HG03354 (cell line): ENCODE data around the gene AP1G1.
"Not testable (repeated sequence)": the region's sequence is repeated elsewhere in the genome, so short reads cannot be mapped to it uniquely, and the experiment has no call there.

Experiments used
- ATAC-seq: cut with Tn5 transposase; IDR thresholded peaks from one replicate; pipeline ENCODE4 v1.9.1; 2021; ENCODE audit warnings: mild to moderate bottlenecking; ENCODE audit not compliant: unreplicated experiment, poor library complexity, severe bottlenecking

The AP1G1 gene

GRCh38 chr16:71712501-71712900, 96.1 kb downstream of the AP1G1 start:
- no peak for ATAC-seq

- ATAC-seq, result no peak
These were observed 96.8 kb downstream of the AP1G1 start for GRCh38 chr16:71711789-71712188.

- ATAC-seq, result no peak
These were observed 99.3 kb downstream of the AP1G1 start for GRCh38 chr16:71709229-71709781.

GRCh38 chr16:71708696-71709095, 99.9 kb downstream of the AP1G1 start:
- ATAC-seq, result no peak

GRCh38 chr16:71707199-71707598, 101.4 kb downstream of the AP1G1 start:
- no peak for ATAC-seq

GRCh38 chr16:71706046-71706445, 102.6 kb downstream of the AP1G1 start:
- ATAC-seq, result no peak

- ATAC-seq, result no peak
These were observed 105.3 kb downstream of the AP1G1 start for GRCh38 chr16:71703333-71703732.

GRCh38 chr16:71700831-71701230, 107.8 kb downstream of the AP1G1 start:
- ATAC-seq, result no peak

GRCh38 chr16:71698491-71698890, 110.1 kb downstream of the AP1G1 start:
- no peak for ATAC-seq

- ATAC-seq, result no peak
These were observed 115.5 kb downstream of the AP1G1 start for GRCh38 chr16:71693164-71693563.

GRCh38 chr16:71689901-71690300, 118.7 kb downstream of the AP1G1 start:
- no peak for ATAC-seq

- no peak for ATAC-seq
These were observed 120.8 kb downstream of the AP1G1 start for GRCh38 chr16:71687861-71688260.

GRCh38 chr16:71684280-71684679, 124.4 kb downstream of the AP1G1 start:
- not testable (repeated sequence) for ATAC-seq

GRCh38 chr16:71681360-71681759, 127.3 kb downstream of the AP1G1 start:
- no peak for ATAC-seq
